GM12891 (cell line): Measurements from ENCODE around the gene PLEKHG2.

Experiments used
- POLR2A ChIP-seq: IDR thresholded peaks from 2 replicates; pipeline ENCODE4 v1.6.1; 2011; ENCODE audit warnings: low read depth, low read length, control low read depth
- POLR2AphosphoS5 ChIP-seq: IDR thresholded peaks from 2 replicates; pipeline ENCODE4 v1.6.1; 2011; ENCODE audit warnings: low read depth, low read length, control low read depth
- TAF1 ChIP-seq: IDR thresholded peaks from 2 replicates; pipeline ENCODE4 v1.6.1; 2011; ENCODE audit warnings: low read depth, low read length, control low read depth

- TF ChIP-seq POLR2A (no peak), TAF1 (no peak), POLR2AphosphoS5 (no peak)
These were observed 40.2 kb upstream of the PLEKHG2 start for GRCh38 chr19:39372047-39372802.
